Endothelial cell of umbilical vein (primary cell): ENCODE data around the gene BTG2.

Source experiments
- EZH2 ChIP-seq: IDR thresholded peaks from 2 replicates; pipeline ENCODE4 v1.6.1; 2012; ENCODE audit warnings: borderline replicate concordance, low read depth, mild to moderate bottlenecking, moderate library complexity, low read length, inconsistent platforms; ENCODE audit not compliant: severe bottlenecking
- FOS ChIP-seq: IDR thresholded peaks from 2 replicates; pipeline ENCODE4 v1.6.1; 2011; ENCODE audit warnings: mild to moderate bottlenecking, low read length, moderate library complexity, borderline replicate concordance; ENCODE audit not compliant: insufficient read depth
- JUN ChIP-seq: IDR thresholded peaks from 2 replicates; pipeline ENCODE4 v1.6.1; 2011; ENCODE audit warnings: borderline replicate concordance, low read depth; ENCODE audit not compliant: insufficient read length, insufficient read depth
- MYC ChIP-seq: IDR thresholded peaks from one replicate; pipeline ENCODE4 v1.6.1; 2011; ENCODE audit warnings: mild to moderate bottlenecking, low read depth, low read length
- POLR2A ChIP-seq: IDR thresholded peaks from 2 replicates; pipeline ENCODE4 v1.6.1; 2012; ENCODE audit warnings: low read depth, mild to moderate bottlenecking, control low read depth, low read length
- POLR2AphosphoS5 ChIP-seq: IDR thresholded peaks from 2 replicates; pipeline ENCODE4 v1.6.1; 2012; ENCODE audit warnings: low read depth, mild to moderate bottlenecking, control low read depth, low read length, moderate library complexity; ENCODE audit not compliant: insufficient read depth
- TF ChIP-seq, protein P1 (sequence below), 2 donors: IDR thresholded peaks; 1 replicate in 1 of 2; 2 replicates in 1 of 2; pipeline ENCODE4 v1.5.1; 2011; ENCODE audit warnings: low read length in 2 of 2, mild to moderate bottlenecking in 2 of 2, moderate library complexity in 2 of 2, control low read depth in 1 of 2, inconsistent platforms in 1 of 2, low read depth in 1 of 2; ENCODE audit not compliant: insufficient read depth in 1 of 2; ENCODE audit errors: extremely low read depth in 1 of 2
- TF ChIP-seq, protein P2 (sequence below): IDR thresholded peaks from 2 replicates; pipeline ENCODE4 v1.6.1; 2011; ENCODE audit not compliant: insufficient read depth, insufficient read length

DNA sequence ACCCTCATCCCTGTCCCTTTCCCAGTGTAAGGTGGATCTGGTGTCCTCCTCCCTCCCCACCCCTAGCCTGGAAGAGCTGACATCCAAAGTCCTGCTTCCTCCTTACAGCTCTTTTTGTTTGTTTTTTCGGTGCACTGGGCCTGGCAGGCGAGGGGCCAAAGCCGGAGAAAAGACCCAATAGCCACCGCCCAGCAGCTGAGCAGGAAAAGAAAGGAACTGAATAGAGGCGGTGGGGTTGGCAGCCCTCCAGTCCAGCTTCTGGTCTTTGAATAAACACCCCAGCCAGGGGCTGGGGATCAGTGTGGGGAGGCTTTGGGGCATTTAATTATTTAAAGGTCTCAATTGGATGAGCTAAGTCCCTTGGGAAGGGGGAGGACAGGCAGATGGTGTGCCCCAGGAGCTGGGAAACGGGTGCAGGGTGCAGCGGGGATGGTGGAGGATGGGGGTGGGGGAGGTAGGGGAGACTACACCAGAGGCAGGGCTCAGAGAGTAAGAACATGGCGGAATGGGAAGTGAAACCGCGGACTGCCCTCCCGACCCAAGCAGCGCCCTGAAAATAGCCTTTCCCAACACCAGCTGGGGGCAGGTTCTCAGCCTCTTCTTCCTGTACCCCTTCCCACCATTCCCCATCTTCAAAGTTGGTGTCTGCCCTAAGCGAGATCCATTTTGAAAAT is 20.2 kb downstream of the BTG2 start:
- TF ChIP-seq, protein P1, sequence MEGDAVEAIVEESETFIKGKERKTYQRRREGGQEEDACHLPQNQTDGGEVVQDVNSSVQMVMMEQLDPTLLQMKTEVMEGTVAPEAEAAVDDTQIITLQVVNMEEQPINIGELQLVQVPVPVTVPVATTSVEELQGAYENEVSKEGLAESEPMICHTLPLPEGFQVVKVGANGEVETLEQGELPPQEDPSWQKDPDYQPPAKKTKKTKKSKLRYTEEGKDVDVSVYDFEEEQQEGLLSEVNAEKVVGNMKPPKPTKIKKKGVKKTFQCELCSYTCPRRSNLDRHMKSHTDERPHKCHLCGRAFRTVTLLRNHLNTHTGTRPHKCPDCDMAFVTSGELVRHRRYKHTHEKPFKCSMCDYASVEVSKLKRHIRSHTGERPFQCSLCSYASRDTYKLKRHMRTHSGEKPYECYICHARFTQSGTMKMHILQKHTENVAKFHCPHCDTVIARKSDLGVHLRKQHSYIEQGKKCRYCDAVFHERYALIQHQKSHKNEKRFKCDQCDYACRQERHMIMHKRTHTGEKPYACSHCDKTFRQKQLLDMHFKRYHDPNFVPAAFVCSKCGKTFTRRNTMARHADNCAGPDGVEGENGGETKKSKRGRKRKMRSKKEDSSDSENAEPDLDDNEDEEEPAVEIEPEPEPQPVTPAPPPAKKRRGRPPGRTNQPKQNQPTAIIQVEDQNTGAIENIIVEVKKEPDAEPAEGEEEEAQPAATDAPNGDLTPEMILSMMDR (IDR thresholded peaks at IDR 0.05; ENCODE audit: extremely low read depth in 1 of 2, insufficient read depth in 1 of 2, low read depth in 1 of 2, low read length in 2 of 2): no peak
- no peak for TF ChIP-seq POLR2AphosphoS5
- TF ChIP-seq FOS: no peak
- no peak for TF ChIP-seq POLR2A
- no peak for TF ChIP-seq MYC
- TF ChIP-seq EZH2: no peak
- TF ChIP-seq, protein P2, sequence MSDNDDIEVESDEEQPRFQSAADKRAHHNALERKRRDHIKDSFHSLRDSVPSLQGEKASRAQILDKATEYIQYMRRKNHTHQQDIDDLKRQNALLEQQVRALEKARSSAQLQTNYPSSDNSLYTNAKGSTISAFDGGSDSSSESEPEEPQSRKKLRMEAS: no peak
- no peak for TF ChIP-seq JUN
